HG02623 (cell line): ENCODE results near the gene FIBCD1.
"Not testable (repeated sequence)": the region's sequence is repeated elsewhere in the genome, so short reads cannot be mapped to it uniquely, and the experiment has no call there.

Experiments
- ATAC-seq: cut with Tn5 transposase; IDR thresholded peaks from one replicate; pipeline ENCODE4 v1.9.1; 2021; ENCODE audit warnings: moderate library complexity; ENCODE audit not compliant: unreplicated experiment

Gene FIBCD1

DNA sequence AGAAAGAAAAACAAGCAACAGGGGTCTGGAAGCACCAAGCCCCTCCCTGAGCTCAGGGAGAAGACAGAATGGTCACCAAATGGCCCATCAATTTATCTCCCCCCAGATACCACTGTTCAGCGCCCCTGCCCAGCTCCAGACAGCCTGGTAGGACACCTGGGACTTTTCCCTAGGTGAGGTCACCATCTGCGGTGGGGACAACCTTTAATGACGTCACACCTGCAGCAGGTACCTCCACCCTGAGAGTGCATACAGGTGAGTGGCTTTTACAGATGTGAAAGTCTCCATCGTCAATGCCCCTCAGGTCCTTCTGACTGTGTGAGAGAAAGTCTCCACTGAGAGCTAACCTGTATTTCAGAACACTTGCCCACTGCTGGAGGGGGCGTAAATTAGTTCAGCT is 35.6 kb upstream of the FIBCD1 start:
- no peak for ATAC-seq

DNA sequence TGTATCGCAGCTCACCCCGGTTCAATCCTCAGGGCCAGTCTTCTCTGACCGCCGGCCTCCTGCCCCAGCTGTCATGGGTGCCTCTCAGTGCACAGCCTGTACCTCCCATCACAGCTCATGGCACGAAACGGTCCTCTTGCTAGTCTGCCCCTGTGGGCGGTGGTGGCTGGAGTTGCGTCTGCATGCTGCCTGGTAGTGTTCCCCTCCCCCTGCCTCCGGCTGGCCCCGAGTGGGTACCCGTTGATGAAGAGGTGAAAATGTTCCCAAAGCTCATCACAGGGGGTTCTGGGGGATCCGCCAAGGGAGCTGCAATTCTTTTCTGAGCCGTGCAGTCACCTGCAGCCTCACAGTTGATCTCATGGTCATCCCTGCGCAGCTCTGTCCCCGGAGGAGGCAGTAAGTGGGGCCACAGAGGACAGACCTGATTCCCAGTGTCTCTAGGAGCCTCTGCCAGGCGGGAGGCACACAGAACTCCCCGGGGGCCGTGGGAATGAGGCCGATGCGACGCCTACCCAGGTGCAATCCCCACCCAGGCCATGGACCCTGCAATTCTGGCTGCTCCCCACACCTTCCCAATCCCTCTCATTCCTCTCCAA is 34.7 kb upstream of the FIBCD1 start:
- ATAC-seq = no peak

DNA sequence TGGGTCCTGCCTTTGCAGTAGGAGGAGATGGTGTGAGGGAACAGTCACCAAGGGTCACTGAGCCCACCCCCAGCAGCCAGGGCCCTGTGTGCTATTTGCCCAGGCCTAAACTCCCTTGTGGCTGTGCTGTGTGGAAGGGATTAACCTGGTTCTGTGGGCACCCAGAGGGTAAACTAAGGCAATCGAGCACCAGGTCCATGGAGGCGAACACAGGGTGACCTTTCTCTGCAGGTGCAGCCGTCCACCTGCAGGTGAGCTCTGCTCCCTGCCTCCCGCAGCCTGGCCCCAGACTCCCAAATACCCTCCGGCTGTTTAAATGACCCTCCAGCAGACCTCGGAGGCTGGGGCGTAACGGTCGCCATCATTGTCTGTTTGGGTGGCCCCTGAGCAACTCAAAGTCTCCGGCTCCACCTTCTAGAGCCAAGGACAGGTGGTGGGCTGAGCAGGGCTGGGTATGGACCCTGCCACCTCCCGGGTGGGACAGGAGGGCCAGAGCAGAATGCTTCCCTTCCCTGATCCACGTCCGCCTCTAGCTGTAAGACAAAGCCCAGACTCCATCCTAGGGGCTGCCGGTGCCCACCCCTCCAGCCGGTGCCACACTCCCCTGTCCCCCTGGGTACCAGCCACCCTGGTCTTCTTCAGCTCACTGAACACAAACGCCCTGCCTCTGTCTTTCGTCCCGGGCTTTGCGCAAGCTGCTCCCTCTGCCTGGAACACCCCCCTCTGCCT is 34.1 kb upstream of the FIBCD1 start:
- ATAC-seq = no peak

DNA sequence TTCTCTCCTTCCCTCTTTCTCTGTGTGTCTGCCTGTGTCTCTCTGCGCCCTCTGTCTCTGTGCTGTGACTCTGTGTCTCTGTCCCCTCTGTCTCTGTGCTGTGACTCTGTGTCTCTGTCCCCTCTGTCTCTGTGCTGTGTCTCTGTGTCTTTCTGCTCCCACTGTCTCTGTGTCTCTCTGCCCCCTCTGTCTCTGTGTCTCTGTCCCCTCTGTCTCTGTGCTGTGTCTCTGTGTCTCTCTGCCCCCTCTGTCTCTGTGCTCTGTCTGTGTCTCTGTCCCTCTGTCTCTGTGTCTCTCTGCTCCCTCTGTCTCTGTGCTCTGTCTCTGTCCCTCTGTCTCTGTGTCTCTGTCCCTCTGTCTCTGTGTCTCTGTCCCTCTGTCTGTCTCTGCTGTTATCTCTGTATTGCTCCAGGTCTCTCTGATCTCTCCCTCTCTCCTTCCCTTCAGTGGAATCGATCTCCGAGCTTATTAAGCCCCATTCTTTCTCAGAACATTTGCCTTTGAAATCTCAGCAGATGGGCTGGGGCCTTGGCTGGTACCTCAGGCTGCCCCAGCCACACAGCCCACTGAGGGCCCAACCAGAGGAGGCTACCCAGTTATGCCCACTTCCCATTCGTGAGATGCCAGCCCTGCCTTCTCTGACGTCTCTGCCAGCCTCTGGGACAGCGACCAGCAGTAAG is 33.4 kb upstream of the FIBCD1 start:
- ATAC-seq = no peak

DNA sequence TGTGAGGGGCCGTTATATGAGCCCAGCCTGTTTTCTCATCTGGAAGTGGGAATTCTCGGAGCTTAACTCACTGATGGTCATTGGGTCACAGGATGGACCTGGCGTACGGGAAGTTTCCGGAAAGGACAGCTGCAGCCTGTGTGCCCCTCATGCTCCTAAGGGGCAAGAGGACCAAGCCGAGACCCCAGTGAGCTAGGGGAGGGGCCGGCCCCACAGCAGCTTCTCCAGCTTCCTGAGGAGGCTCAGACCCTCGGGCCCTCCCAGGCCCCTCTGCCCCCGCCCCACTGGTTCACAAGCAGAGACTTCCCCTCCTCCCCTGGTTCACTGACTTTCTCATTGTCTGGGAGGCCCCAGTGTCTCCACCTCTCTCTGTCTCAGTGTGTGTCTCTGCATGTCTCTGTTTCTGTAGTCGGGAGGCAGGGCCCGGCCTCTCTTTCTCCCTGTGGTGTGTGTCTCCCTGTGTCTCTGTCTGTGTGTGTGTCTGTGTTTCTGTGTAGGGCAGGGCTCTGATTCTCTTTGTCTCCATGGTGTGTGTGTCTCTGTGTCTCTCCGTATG is 32.3 kb upstream of the FIBCD1 start:
- no peak for ATAC-seq

DNA sequence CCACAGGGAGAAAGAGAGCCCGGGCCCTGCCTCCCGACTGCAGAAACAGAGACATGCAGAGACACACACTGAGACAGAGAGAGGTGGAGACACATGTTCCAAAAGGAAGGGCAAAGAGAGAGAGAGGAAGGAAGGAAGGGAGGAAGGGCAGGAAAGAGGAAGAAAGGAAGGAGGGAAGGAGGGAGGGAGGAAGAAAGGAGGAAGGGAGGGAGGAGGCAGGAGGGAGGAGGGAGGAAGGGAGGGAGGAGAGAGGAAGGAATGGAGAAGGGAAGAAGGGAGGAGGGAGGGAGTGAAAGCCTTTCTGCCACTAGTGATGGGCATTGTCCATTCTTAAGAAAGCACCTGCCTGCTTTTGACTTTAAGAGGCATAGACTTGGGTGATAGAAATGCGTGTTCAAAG is 31.8 kb upstream of the FIBCD1 start:
- ATAC-seq = no peak

DNA sequence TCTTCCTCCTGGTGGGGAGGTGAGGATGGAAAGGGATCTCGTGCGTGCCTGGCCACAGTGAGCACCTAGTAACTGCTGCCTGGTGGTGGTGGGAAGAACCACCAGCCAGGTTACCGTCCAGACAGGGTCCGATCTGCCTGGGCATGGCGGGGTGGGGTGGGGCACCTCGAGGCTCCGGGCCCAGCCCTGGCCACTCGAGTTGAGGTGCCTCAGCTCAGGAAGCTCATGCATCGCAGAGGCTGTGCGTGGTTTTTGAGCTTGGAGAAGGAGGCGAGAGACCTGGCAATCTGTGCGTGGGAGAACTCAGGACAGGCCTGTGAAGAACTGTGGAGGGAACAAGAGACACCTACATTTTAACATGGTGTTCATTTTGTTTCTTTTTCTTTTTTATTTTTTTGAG is 31.0 kb upstream of the FIBCD1 start:
- no peak for ATAC-seq

DNA sequence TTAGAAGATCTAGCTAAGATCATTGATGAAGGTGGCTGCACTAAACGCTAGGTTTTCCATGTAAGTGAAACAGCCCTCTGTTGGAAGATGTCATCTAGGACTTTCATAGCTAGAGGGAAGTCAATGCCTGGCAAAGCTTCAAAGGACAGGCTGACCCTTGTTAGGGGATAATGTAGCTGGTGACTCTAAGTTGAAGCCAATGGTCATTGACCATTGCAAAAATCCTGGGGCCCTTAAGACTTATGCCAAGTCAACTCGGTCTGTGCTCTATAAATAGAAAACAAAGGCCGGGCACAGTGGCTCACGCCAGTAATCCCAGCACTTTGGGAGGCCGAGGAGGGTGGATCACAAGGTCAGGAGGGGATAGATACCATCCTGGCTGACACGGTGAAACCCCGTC is 26.6 kb upstream of the FIBCD1 start:
- no peak for ATAC-seq

DNA sequence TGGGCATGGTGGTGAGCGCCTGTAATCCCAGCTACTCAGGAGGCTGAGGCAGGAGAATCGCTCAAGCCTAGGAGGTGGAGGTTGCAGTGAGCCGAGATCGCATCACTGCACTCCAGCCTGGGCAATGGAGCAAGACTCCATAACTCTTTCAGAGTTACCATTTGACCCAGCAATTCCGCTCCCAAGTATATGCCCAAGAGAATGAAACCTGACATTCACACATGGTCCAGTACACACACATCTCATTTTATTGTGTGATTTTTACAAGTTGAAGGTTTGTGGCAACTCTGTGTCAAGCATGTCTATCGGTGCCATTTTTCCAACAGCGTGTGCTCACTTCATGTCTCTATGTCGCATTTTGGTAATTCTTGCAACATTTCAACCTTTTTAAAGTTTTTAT is 24.9 kb upstream of the FIBCD1 start:
- no peak for ATAC-seq

DNA sequence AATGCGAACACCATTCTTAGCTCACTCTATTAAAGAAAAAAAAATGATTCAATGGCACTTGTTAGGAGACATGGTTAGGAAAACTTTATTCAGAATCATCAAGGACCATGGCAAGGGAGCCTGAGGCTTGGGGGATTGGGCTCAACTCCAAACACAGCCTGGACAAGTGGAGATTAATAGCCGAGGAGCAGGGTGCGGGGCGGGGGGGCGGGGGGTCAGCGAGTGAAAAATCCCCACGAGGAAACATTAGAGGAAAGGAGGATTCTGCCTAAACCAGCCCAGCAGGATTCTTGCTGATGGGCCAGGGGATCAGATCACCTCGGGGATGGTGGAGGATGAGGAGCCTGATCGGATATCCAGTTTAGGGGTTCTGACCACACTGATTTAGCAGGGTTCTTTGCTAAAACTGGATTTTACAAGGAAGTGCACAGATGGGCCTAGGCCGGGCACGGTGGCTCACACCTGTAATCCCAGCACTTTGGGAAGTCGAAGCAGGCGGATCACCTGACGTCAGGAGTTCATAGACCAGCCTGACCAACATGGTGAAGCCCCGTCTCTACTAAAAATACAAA is 24.4 kb upstream of the FIBCD1 start:
- no peak for ATAC-seq

DNA sequence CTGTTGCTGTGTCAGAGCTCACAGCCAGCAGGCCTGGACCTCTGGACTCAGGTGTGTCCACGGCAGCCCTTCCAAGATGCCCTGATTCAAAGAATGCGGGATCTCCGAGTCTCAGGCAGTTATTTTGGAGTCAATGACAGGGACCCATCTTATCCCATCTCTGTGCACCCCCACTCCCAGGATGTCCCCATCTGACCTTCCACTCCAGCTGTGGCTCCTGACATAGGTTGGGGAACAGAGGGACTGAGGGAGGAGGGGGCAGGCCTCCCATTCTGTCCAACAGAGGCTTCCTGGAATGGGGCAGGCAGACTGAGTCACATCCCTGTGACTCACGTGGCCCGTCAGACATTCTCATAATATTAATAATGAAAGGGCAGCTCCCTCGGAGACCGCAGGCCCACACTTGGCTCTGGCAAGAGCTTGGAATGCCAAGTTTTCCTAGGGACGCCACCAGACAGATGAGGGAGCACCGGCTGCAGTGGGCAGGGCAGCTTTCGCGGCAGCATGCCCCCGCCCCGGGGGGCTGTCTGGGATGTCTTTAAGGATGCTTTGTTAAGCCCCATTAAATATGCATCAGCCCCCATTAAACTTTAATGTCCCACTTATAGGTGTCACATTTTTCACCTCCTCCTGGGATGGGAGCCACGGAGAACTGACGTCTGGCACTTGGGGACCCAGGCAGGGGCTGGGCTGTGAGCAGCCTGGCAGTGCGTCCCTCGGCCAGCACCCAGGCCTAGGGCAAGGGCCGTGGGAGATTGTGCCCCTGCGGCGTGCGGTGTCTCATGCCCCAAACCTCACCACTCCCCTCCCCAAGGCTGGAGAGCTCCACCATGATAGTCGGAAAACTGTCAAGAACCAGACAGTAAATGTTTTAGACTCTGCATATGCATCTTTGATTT is 23.6 kb upstream of the FIBCD1 start:
- ATAC-seq = no peak

DNA sequence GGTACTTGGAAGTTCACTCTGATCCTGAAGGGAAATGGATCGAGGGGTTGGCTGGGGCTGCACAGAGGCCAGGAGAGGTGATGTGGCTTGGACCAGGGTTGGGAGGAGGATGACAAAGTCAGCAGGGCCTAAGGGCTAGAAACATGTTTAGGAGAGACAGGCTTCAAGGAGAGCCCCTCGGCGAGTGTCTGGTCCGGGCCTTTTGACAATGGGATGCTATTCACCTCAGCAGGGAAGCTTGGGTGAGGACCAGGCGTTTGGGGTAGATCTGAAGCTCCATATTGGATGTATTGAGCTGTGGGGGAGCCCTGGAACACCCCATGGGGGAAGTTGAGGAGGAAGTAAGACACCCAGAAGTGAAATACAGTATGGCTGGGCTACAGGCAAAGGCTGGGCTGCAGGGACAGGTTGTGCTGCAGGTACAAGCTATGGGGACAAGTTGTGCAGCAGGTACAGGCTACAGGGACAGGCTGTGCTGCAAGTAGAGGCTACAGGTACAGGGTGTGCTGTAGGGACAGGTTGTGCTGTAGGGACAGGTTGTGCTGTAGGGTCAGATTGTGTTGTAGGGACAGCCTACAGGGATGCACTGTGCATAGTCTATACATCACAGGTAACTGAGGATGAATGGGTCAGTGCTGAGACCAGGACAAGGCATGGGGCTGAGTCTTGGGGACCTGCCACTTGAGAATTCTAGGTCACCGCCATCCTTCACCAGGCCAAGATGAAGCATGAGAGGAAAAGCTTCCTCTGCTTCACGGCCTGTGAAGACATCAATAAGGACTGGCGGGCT is 22.7 kb upstream of the FIBCD1 start:
- ATAC-seq = no peak

DNA sequence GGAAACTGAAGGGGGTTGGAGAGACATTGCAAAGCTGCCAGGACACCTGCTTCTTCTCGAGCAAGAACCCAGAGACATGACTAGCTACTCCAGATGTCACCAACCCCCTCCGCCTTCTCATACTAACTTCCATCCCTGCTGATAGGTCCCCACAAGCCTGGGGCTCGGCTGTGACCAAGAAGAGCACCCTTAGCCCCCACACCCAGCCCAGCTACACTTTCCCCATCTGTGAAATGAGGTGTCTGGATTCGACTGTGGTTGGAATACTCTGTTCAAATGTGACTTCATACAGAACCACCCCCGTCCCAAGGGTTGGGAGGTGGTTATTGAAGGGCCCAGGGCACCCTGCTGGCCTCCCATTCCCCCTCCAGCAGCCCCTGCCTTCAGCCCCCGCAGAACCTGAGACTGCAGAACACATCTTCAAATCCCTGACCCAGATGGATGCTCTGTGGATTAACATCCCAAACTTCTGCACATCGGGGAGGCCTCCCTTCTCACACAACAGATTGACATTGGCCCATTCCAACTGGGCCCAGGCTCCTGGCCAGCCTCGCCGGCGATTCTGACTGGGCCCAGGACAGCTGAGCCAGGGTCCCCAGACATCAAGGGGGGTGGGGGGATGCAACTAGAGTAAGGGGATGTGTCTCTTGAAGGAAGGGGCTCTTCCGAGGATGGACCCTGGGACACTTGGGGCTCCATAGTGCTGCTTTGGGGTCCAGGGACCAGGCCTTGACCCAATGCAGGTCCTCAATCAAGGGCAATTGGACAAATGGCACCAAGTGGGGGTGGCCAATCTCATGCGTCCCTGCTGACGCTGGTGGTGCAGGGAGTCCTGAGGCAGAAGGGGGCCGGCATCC is 21.7 kb upstream of the FIBCD1 start:
- no peak for ATAC-seq

DNA sequence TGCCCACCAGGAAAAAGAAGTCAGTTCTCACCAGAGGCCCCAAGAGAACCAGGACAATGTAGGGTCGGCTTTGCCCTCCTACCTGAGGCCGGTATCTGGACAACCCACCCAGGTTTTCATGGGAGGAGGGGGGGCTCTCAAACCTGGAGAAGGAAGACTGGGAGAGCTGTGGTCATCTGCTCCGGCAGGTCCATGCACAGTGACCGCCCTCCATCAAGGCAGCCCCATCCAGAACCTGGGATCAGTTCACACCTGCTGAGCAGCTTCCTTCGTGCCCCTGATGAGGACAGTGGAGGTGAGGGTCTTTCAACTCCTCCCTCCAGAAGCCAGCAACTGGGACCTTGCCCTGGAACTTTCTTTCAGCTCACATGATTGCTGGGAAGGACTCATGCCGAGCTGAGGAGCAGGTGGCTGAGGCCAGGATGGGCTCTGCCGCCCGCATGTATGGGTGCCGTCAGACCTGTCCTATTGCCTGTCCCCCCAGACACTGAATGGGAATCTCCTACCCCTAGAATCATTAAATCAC is 20.8 kb upstream of the FIBCD1 start:
- no peak for ATAC-seq

DNA sequence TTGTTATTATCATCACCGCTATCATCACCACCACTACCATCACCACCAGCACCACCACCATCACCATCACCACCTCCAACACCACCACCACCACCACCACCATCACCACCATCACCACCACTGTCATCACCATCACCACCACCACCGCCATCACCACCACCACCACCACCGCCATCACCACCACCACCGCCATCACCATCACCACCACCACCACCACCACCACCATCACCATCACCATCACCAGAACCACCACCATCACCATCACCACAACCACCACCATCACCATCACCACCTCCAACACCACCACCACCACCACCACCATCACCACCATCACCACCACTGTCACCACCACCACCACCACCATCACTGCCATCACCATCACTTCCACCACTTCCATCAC is 19.5 kb upstream of the FIBCD1 start:
- not testable (repeated sequence) for ATAC-seq

DNA sequence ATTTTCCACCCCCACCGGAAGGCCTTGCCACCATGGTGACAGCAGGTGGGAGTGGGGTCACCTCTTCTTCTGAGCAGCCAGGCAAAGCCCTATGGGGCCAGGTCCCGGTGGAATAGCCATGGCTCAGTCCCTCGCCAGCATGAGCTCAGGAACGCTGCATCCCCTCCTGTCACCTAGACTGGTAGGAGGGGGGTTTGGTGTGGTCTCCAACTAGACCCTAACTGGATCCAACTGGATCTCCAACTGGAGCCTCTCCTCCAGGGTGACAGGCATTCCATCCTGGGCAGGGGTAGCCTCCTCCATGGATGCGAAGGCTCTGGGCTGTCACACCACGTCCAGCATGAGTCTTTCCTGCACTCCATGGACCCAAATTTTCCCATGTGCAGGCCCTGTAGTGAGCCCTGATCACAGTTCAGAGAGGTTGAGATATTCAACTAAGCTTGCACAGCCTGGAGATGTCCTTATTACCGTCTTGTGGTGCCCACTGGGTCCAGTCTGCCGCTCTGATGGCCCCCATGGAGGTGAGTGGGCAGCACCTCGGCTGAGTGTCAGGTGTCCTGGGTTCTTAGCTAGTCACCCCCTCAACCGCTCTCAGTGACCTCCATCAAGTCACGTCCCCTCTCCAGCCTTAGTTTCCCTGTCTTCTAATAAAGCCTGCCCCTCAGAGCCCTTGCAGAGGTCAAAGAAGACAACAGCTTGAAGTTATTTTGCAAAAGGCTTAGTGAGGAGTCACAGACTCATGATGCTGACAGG is 18.6 kb upstream of the FIBCD1 start:
- ATAC-seq = no peak

DNA sequence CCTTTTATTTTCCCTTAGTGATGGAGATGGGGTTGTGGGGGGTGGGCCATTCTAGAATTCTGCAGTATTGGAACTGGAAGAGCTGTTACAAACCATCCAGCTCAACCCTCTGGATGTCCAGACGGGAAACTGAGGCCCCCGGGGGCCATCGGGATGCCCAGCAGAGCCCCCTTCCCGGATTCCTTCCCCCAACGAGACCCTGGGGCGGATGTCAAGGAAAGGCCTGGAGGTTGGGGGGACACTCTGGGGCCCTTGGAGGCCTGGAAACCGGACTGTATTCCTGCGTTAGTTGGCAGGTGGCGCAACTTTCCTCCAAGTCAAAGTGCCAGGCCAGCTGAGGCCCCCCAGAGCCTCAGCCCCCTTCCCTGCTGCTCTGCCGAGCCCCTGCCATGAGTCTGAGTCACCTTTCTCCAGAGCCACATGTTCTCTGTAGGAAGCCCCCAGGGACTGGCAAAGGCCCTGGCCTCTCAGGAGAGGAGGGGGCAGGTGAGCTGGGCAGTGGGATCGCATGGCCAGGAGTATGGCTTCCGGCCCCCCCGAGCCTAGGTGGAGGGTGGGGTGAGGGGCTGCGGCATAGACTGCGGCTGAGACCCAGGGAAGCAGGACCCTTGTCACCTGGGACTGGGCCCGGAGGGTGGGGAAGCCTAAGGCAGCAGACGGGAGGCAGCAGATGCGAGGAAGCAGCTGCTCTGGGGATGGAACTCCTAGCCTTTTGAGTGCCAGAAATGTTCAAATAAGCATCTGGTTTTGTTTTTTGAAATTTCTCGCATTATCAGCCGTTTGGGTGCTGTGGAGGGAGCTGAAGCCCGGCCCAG is 17.8 kb upstream of the FIBCD1 start:
- ATAC-seq = no peak
